Measurements from ENCODE around the gene TRPT1.

Gene TRPT1

DNA sequence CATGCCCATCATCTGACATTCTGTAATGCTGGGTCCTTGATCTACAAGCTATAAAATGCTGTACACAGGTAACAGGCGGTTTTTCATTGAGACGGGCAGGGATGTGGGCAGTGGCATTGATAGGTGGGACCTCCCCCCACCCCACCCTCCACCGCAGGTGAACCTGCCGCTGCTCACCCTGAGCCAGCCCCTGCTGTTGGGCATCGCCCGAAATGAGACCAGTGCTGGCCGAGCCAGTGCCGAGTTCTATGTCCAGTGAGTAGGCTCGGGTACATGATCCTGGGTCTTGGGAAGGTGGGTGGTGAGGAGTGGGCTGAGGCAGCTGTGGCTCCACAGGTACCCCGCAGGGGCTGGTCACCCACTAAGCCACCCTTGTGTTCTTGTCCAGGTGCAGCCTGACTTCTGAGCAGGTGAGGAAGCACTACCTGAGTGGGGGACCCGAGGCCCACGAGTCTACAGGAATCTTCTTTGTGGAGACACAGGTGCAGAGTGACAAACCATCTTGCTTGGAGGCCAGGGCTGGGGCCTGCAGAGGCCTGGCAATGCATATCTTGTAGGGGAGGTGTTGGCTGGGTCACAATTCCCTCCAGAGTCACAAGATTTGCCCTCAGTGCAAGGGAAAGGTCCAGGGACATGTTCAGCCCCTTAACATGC is 3.2 kb upstream of the TRPT1 start:
- DNase-seq, result no peak

DNA sequence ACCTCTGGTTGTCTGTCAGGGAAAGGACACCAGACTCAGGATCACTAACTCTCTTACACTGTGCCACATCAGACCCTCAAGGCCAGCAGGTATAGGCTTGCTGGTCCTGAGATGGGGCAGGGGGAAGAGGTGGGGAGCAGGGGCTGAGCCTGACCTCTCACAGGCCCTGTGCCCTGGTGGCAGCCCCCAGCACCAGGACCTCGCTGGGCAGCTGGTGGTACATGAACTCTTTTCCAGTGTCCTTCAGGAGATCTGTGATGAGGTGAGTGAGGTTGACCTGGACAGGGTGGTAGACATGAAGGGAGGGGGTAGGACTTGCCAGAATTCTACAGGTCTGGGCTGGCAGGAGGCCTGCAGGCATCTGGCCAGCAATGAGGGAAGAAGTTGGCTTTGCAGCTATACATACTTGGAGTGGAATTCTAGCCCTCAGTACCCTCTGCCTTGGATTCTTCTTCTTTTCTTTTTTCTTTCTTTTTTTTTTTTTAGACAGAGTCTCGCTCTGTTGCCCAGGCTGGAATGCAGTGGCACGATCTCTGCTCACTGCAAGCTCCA is 1.5 kb upstream of the TRPT1 start:
- no peak for DNase-seq

DNA sequence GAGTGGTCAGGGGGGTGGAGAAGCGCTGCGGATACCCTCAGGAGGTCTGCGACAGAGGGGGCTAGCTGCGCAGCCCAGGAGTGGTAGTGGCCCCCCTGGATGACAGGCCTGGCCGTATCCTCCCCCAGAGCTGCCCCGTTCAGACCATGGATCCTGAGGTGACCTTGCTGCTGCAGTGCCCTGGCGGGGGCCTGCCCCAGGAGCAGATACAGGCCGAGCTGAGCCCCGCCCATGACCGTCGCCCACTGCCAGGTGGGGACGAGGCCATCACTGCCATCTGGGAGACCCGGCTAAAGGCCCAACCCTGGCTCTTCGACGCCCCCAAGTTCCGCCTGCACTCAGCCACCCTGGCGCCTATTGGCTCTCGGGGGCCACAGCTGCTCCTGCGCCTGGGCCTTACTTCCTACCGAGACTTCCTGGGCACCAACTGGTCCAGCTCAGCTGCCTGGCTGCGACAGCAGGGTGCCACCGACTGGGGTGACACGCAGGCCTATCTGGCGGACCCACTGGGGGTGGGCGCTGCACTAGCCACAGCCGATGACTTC is 593 bp upstream of the TRPT1 start:
- DNase-seq, result no peak

DNA sequence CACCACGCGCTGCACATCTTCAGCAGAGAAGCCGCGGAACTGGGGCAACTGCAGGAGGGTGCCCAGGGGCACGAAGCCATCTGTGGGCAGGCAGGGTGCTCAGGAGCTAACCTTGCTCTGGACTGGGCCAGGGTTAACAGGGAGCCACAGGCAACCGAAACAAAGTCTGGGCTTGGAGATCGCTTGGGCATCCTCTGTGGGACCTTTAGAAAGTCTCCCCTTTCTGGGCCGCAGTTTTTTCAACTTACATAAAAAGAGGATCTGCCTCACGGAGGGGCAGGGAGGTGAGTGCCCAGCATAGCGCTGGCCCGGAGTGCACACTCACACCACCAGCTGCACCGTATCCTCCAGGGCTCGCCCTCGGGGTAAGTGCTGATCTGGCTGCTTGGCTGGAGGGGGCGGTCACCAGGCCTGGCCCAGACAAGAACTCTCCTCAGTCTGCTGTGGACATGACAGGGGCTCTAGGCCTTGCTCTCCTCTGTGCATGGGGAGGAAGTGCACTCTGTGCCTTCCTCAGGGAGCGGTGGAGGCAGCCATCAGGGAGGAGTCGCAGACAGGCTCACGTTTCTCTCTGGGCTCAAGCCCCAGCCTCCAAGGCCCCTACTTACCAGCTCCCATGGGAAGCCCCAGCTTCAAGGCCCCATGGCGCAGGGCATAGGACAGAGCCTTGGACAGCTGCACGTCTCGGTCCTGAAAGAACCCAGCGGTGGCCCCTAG is 937 bp downstream of the TRPT1 start:
- DNase-seq, result no peak

DNA sequence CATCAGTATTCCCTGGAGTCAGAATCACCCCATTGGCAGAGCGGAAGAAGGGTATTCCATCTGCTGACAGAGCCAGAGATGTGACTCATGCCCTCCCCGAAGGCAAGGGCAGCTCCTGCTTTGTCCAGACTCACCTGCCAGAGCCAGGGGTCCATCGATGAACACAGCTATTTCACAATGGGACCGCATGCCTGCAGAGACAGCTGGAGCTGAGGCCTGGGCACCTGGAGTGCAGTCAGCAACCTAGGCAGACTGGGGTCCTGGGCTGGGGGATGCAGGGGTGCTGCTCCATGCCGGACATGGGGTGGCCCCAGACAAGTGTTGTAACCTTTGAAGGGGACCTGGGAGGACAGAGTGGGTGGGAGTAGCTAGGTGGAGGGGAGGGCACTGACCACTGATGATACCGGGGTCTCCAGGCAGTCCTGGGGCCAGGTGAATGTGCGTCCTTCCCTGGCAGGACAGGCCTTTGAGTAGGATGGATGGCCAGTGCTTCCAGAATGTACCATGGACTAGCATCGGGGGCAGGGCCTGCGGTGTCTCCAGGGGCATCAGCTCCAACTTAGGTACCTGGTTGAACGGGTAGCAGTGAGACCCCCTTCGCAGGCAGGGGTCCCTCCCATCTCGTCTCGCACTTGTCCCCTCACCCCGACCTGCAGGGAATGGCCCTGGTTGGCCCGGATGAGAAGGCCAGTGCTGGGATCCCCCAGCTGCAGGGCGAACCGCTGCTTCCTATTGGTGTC is 1.7 kb downstream of the TRPT1 start:
- no peak for DNase-seq

DNA sequence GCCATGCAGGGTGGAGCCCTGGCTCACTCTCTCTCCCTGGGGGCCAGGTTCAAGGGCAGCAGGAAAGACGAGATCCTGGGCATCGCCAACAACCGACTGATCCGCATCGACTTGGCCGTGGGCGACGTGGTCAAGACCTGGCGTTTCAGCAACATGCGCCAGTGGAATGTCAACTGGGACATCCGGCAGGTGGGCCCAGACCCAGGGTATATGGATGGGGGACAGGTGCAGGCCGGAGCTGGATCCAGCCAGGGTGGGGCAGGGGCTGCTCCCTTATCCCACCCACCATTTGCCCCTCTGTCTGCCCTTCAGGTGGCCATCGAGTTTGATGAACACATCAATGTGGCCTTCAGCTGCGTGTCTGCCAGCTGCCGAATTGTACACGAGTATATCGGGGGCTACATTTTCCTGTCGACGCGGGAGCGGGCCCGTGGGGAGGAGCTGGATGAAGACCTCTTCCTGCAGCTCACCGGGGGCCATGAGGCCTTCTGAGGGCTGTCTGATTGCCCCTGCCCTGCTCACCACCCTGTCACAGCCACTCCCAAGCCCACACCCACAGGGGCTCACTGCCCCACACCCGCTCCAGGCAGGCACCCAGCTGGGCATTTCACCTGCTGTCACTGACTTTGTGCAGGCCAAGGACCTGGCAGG is 2.9 kb downstream of the TRPT1 start:
- no peak for DNase-seq

DNA sequence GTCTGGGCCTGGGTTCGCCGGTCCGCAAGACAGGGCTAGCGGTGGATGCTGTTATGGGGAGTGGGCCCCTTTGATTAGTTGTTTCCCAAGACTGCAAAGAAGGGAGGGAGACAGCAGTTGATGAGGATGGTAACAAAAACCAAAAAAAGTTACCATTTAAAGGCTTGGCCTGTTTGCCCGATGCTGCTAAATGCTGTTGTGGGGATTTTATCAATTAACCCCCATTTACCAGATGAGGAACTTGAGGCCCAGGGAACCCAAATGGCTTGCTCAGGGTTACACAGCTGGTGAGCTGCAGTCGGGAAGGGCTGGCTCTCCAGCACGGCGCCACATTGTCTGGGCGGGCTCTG is 3.4 kb downstream of the TRPT1 start:
- DNase-seq, result no peak

DNA sequence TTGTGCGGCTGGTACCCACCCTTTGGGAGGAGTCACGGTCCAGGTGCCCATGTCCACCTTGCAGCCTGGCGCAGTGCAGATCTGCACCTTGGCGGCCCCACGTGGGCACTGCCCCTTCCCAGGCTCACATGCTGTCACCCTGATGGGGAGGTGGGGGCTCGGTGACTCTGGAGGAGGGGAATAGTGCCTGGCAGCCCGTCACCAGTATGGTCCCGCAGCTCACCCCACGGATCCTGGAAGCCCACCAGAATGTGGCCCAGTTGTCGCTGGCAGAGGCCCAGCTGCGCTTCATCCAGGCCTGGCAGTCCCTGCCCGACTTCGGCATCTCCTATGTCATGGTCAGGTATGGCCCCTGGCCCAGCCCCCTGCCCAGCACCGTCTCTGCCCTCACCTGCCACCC is 5.2 kb downstream of the TRPT1 start:
- DNase-seq, result no peak

DNA sequence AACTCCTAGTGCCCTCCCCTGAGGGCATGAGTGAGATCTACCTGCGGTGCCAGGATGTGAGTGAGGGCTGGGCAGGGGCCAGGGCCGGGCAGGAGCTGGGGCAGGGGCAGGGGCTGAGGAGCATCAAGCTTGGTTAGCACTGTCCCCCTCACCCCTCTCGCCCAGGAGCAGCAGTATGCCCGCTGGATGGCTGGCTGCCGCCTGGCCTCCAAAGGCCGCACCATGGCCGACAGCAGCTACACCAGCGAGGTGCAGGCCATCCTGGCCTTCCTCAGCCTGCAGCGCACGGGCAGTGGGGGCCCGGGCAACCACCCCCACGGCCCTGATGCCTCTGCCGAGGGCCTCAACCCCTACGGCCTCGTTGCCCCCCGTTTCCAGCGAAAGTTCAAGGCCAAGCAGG is 5.7 kb downstream of the TRPT1 start:
- DNase-seq, result no peak

DNA sequence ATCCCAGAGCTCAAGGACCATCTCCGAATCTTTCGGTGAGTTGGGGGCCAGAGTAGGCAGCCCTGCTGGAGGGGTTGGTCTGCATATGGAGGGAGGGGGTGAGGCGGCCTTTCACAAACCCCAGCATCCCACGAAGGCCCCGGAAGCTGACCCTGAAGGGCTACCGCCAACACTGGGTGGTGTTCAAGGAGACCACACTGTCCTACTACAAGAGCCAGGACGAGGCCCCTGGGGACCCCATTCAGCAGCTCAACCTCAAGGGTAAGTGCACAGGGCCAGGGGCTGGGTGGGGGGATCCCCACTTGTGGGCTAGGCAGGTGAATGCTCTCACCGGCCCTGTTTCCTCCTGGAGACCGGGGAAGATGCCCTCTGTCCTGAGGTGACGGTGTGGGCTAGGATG is 6.2 kb downstream of the TRPT1 start:
- DNase-seq, result no peak

DNA sequence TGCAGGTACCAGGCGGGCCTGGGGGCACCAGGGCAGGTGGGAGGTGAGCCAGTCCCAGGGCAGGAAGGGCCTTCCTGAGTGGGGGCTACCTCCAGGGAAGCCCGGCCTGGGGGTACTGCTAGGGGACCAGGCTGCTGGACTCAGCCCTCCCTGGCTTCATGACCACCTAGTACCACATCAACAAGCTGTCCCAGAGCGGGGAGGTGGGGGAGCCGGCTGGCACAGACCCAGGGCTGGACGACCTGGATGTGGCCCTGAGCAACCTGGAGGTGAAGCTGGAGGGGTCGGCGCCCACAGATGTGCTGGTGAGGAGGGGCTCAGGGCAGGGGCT is 6.7 kb downstream of the TRPT1 start:
- DNase-seq, result no peak

DNA sequence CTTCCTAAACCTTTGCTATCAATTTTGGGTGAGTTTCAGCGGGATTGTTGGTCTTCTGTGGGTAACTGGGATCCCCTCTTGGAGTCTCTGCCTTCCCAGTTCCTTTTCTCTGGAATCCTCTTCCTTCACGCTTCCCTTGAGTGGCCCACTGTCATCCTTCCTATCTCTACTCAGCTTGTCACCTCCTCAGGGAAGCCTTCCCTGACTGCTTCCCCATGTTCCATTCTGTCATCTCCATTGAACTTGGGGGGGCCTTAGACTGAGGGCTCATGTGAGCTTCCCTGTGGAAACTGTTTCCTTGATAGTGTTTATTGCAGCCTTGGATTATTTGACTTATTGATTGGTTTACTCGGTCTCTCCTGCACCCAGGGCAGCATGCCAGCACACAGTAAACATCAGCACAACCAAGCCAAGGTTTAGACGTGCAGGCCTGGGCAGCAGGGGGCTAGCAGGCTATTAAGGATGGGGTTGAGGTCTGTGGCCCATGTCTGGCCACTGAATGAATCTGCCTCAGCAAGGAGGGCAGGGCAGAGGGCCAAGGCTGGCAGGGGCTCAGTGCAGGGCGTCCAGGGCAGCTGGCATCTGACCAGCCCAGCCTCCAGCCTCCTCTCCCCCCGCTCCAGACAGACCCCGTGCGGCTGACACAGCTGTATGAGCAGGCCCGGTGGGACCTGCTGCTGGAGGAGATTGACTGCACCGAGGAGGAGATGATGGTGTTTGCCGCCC is 7.2 kb downstream of the TRPT1 start:
- DNase-seq, result no peak

DNA sequence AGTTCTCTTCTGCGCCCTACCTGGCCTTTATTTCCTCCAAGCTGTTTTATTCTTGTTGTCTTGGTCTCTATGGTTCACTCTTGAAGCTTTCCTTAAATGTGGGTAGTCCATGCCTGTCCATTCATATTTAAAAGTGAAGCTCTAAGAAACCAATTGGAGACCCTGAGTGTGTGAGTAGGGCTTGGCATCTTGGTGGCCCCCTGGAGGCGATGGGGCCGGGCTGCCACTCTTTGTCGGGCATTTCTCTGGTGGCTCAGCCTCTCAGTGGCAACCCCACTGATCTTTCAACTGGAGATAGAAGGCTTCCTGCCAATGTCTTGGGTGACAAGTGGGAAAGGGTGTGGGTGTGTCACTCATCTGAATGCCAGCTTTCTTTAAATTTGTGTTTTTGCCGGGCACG is 9.1 kb downstream of the TRPT1 start:
- no peak for DNase-seq

DNA sequence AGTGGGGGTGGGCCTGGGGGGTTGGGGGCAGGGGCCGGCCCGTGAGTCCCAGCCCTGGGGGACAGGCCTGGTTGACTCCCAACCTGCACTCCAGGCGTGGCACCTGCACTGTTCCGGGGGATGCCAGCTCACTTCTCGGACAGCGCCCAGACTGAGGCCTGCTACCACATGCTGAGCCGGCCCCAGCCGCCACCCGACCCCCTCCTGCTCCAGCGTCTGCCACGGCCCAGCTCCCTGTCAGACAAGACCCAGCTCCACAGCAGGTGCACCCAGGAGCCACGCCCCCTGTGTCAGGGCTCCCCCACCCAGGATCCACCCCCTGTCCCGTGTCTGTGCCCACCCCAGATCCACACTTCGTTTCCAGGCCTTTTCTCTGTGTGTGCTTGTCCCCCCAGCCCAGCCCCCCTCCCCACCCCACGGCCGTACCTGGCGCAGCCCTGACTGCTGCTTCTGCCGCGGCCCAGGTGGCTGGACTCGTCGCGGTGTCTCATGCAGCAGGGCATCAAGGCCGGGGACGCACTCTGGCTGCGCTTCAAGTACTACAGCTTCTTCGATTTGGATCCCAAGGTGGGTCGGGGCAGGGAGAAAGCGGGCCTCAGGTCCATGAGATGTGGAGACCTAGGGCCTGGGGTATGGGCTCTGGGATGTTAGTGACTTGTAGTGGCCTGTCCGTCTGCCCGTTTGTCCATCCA is 14.7 kb downstream of the TRPT1 start:
- no peak for DNase-seq

DNA sequence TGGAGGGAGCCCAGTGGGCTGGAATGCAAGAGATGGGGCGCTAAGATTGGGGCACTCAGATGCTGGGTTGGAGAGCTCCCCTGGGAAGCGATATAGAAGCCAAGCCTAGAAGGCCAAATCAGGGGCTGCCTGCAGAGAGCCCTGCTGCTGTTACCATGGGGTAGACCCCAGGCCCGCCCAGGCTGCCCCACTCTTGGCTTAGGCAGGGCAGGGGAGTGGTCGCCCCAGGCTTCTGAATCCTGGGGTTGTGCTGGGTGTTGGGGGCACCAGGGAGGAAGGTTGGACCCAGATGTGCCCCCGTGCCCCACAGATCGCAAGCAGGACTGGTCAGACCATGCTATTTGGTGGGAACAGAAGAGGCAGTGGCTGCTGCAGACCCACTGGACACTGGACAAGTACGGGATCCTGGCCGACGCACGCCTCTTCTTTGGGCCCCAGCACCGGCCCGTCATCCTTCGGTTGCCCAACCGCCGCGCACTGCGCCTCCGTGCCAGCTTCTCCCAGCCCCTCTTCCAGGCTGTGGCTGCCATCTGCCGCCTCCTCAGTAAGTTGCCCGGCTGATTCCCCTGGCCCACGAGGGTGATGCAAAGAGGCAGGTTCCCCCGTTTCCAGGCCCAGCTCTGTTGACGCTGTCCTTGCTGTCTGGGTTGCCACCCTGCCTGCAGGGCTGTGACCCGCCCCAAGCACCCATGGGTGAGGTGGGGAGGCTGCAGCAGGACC is 15.5 kb downstream of the TRPT1 start:
- DNase-seq, result no peak

DNA sequence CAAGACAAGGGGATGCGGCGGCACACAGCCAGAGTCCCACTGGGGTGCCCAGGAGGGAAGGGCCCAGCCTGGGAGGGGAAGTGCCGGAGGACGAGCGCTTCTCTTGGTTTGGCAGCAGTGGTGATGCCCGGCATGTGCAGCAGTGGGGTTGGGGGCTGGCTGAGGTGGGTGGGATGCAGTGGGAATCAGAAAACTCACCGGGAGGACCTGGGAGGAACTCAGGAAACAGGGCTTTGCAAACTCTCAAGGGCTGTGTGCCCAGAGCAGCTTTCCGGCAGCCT is 16.5 kb downstream of the TRPT1 start:
- DNase-seq, result no peak

DNA sequence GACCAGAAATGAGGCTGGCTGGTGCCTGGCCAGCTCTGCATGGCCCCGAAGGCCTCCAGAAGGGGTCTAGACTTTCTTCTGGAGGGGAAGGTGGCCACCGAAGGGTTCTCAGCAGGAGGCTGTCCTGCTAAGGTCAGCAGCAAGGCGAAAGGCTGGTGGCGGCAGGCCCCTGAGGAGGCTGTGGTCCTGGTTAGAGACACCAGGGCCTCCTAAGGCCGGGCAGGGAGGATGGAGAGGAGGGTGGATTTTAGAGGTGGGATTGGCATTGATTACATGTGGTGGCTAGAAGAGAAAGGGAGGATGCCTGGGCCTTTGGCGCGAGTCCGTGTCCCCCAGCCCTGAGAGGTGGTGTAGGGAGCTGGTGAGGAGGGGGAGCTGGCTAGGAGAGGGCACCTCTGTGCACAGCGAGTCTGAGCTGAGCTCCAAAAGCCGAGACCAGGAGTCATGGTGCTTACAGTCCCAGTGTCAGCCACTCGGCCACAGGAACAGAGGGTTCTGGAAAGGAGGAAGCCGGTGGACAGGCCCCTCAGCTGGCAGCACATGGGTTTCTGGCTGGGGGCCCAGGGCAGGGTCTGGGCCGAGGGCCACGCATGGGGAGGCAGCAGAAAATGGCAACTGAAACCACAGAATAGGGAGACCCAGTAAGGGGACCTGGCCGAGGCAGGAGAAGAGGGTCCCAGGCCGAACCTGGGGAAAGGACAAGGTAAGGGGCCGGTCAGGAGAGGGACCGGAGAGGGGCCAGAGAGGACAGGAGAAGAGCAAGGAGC is 17.0 kb downstream of the TRPT1 start:
- no peak for DNase-seq

DNA sequence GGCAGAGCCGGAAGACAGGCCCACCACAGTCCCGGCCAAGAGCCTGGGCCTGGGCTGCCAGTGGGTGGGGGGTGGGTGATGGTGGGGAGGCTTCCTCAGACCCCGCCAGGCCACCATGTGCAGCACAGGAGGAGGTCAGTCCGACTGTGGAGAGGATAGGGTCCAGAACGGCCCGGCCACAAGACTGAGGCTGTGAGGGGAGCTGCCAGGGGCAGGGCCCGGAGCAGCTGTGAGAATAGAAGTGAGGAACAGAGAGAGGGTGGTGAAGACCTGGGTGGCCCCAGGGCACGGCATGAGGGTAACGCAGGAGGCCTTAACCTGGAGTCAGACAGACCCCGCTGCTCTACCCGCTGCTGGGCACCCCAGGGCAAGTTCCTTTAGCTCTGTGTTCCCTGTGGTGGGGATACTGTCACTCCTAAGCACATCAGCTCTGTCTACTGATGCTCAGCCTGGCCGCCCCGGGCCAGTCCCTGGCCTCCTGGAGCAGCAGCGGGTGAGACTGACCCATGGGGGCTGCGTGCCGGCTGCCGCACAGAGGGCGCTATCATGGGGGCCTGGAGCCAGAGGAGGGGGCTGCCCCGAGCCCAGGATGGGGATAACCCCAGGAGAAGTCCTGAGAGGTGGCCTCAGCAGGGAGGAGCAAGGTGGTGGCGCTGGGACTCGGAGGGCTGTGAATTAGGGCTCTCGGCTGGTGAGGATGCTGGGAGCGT is 17.7 kb downstream of the TRPT1 start:
- no peak for DNase-seq

DNA sequence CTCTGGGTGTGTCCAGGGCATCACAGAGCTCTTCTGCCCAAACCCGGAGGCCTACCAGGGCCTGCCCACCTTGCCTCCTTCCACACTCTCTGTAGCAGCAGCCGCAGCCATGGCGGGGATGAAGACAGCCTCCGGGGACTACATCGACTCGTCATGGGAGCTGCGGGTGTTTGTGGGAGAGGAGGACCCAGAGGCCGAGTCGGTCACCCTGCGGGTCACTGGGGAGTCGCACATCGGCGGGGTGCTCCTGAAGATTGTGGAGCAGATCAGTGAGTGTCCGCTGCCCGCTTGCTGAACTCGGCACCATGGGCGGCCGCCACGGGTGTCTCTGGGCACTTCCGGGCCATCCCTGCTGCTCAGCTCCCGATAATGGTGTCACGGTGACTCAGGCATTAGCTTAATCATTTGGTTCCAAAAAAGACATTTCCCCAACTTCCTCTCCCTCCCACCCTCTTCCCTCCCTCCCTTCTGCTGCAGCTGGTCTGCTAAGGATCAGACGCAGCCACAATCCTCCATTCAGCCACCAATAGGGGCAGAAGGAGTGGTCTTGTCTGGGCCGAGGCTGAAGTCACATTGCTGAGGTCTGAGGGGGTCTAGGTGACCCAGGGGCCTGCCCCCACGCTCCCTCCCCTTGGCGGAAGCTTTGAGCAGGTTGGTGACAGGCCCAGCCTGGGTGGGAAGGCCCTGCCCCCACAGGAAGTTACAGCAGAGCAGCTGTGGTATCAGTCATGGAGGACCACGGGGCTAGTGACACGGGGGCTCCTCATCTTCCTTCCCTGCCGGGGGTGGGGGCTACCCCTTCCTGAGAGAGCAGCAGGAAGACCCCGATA is 18.5 kb downstream of the TRPT1 start:
- no peak for DNase-seq

Data from NCI-H1930 (cell line).